AG04449 (cell line): ENCODE measurements around the gene TP53RK.
A peak's percentile ranks its signal among the peaks of the same experiment; 100 is the strongest.

Source experiments
- CTCF ChIA-PET: fragments of 350-600 bp; formaldehyde crosslinking; extraction: SDS; loops from one replicate; lab custom pipeline; 2021; ENCODE audit warnings: antibody characterized with exemption; lab: Yijun Ruan, JAX
- POLR2A ChIA-PET: fragments of 400-600, 350-600 bp; formaldehyde crosslinking; extraction: SDS; loops from one replicate; lab custom pipeline; 2020; ENCODE audit warnings: antibody characterized with exemption, inconsistent platforms; lab: Yijun Ruan, JAX
- DNase-seq: peaks from one replicate; pipeline ENCODE4 v3.0.0-alpha.2; 2010; ENCODE audit warnings: low read depth, low spot score
- H3K4me3 ChIP-seq: 2 replicates; pipeline ENCODE4 v1.5.1; 2011; ENCODE audit warnings: low read depth, mild to moderate bottlenecking, control low read depth, low read length
- TF ChIP-seq, protein P1 (sequence below): IDR thresholded peaks from one replicate; pipeline ENCODE4 v1.5.1; 2011; ENCODE audit warnings: mild to moderate bottlenecking, moderate library complexity, low read length, control low read depth, inconsistent platforms; ENCODE audit not compliant: insufficient read depth; ENCODE audit errors: missing control alignments

Gene TP53RK

DNA sequence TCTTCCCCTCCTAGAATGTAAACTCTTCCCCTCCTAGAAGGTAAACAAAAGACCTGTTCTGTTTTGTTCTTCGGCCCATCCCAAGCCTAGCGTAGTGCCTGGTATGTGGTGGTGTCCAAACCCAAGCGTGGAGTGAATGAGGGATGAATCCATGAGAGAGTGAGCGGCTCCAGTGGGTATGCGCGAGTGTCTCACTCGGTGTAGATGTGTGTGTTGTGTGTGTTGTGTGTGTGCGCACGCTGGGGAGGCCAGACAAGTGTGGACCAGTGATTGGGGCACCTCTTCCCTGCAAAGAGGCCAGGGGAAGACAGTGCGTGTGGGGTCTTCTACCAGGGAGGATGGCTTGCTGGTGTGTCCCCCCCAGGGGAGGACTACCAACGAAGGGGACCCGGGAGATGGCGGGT is 19.8 kb upstream of the TP53RK start:
- TF ChIP-seq, protein P1, sequence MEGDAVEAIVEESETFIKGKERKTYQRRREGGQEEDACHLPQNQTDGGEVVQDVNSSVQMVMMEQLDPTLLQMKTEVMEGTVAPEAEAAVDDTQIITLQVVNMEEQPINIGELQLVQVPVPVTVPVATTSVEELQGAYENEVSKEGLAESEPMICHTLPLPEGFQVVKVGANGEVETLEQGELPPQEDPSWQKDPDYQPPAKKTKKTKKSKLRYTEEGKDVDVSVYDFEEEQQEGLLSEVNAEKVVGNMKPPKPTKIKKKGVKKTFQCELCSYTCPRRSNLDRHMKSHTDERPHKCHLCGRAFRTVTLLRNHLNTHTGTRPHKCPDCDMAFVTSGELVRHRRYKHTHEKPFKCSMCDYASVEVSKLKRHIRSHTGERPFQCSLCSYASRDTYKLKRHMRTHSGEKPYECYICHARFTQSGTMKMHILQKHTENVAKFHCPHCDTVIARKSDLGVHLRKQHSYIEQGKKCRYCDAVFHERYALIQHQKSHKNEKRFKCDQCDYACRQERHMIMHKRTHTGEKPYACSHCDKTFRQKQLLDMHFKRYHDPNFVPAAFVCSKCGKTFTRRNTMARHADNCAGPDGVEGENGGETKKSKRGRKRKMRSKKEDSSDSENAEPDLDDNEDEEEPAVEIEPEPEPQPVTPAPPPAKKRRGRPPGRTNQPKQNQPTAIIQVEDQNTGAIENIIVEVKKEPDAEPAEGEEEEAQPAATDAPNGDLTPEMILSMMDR, result no peak
- POLR2A ChIA-PET, result no interaction called here
- CTCF ChIA-PET, result interaction anchor here (1.5 kb wide), 1 partner anchor 9 kb away, joined by 8 read pairs; no protein-coding TSS in a partner anchor
- no peak for DNase-seq
- peak overlapping the region; percentile 69 for H3K4me3 ChIP-seq

GRCh38 chr20:46708172-46708860 is 19.1 kb upstream of the TP53RK start:
- DNase-seq, result no peak
- ChIA-PET POLR2A (no interaction called here), CTCF (interaction anchor here (1.5 to 1.6 kb wide), 2 partner anchors 8 to 14 kb away, joined by 4 to 8 read pairs; no protein-coding TSS in a partner anchor)
- TF ChIP-seq, protein P1, result no peak
- H3K4me3 ChIP-seq, result no peak overlapping the region

- no peak overlapping the region for H3K4me3 ChIP-seq
- TF ChIP-seq, protein P1, result no peak
- no peak for DNase-seq
- ChIA-PET POLR2A (no interaction called here), CTCF (interaction anchor here (0.6 kb wide), 1 partner anchor 12 kb away, joined by 3 read pairs; no protein-coding TSS in a partner anchor)
Measured at GRCh38 chr20:46706242-46706641, 17.0 kb upstream of the TP53RK start.

- DNase-seq, result peak; percentile 49
- POLR2A ChIA-PET, result no interaction called here
- no peak overlapping the region for H3K4me3 ChIP-seq
- CTCF ChIA-PET, result interaction anchor here (1.1 kb wide), 1 partner anchor 8 kb away, joined by 3 read pairs; no protein-coding TSS in a partner anchor
- TF ChIP-seq, protein P1, result no peak
Measured at GRCh38 chr20:46705378-46705729, 16.1 kb upstream of the TP53RK start.

DNA sequence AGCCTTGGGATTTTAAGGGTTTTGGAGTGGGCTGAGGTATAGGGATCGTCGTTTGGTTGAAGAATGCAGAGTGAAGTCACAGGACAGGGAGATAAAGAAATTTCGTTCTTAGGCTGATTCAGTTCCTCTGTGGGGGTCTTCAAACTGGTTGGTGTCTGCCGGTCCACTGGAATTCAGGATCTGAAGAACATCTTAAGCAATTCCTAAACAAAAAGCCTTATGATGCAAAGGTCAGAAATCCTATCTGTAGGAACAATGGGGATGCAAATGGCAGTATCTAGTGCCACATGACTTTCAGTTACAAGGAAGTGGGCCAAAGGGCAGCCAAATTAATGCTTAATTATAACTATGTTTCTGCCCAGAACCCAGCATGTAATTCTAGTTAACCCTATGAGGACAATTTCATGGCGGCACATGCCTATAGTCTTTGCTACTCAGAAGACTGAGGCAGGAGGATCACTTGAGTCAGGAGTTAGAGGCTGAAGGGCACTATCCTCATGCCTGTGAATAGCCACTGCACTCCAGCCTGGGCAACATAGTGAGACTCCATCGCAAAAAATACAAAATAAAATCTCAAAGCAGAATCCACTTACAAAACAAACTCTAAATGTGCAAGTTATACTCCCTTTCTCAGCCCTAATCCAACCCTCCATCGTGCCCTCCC is 15.6 kb upstream of the TP53RK start:
- ChIA-PET CTCF (interaction anchor here (1.1 to 1.7 kb wide), 3 partner anchors 8 to 11 kb away, joined by 3 to 6 read pairs (median 4); no protein-coding TSS in a partner anchor), POLR2A (no interaction called here)
- DNase-seq, result no peak
- TF ChIP-seq, protein P1, result no peak
- no peak overlapping the region for H3K4me3 ChIP-seq

DNA sequence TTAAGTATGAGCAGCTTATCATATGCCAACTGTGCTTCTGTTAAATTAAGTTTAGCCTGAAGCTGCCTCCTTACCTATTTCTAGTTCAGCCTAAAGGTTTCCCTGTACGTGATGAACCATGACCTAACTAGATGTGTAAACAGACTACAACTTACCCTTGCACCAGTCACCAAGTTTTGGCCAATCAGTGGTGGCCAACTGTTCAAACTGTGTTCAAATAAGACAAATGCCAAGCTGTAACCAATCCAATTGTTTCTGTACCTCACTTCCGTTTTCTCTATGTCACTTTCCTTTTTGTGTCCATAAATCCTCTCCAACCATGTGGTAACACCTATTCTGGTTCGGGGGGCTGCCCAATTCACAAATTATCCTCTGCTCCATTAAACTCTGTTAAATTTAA is 14.2 kb upstream of the TP53RK start:
- CTCF ChIA-PET, result interaction anchor here (0.9 to 1.7 kb wide), 6 partner anchors 9 to 51 kb away, joined by 3 to 6 read pairs (median 4); no protein-coding TSS in a partner anchor
- no peak overlapping the region for H3K4me3 ChIP-seq
- TF ChIP-seq, protein P1, result no peak
- POLR2A ChIA-PET, result no interaction called here
- DNase-seq, result no peak
